ENCODE results near the gene SLC39A11.

- TF ChIP-seq CTCF (IDR thresholded peaks at IDR 0.05) (no peak), POLR2A (IDR thresholded peaks at IDR 0.05) (no peak)
Measured at GRCh38 chr17:72865954-72866353, 226.5 kb downstream of the SLC39A11 start.

All from esophagus squamous epithelium (tissue), 4 donors.